NCI-H2081 treated with DMSO at 0.1 percent for 48 hours (cell line): Measurements from ENCODE around the gene MRRF.
"Not testable (repeated sequence)": the region's sequence is repeated elsewhere in the genome, so short reads cannot be mapped to it uniquely, and the experiment has no call there.

Experiments used
- DNase-seq: peaks from one replicate; lab custom pipeline; 2025; lab: John Stamatoyannopoulos, UW

Gene MRRF

GRCh38 chr9:122277285-122277897 lies 12.7 kb downstream of the MRRF start:
- no peak for DNase-seq

GRCh38 chr9:122281368-122281767 lies 16.7 kb downstream of the MRRF start:
- DNase-seq = no peak

GRCh38 chr9:122286764-122287163 lies 22.1 kb downstream of the MRRF start:
- DNase-seq = no peak

GRCh38 chr9:122287214-122287720 lies 22.6 kb downstream of the MRRF start:
- DNase-seq = no peak

GRCh38 chr9:122291458-122291857 lies 26.8 kb downstream of the MRRF start:
- DNase-seq = no peak

GRCh38 chr9:122294531-122294930 lies 29.8 kb downstream of the MRRF start:
- DNase-seq = no peak

- DNase-seq = no peak
Observed at GRCh38 chr9:122297512-122297911, 32.8 kb downstream of the MRRF start.

GRCh38 chr9:122302237-122303093 lies 37.8 kb downstream of the MRRF start:
- no peak for DNase-seq

GRCh38 chr9:122307061-122307460 lies 42.4 kb downstream of the MRRF start:
- DNase-seq = no peak

GRCh38 chr9:122307925-122308324 lies 43.2 kb downstream of the MRRF start:
- no peak for DNase-seq

- DNase-seq = no peak
Observed at GRCh38 chr9:122309861-122310260, 45.2 kb downstream of the MRRF start.

- no peak for DNase-seq
Observed at GRCh38 chr9:122314165-122314564, 49.5 kb downstream of the MRRF start.

GRCh38 chr9:122315534-122315933 lies 50.9 kb downstream of the MRRF start:
- no peak for DNase-seq

GRCh38 chr9:122318284-122318683 lies 53.6 kb downstream of the MRRF start:
- DNase-seq = no peak

- no peak for DNase-seq
Observed at GRCh38 chr9:122320413-122320881, 55.8 kb downstream of the MRRF start.

- no peak for DNase-seq
Observed at GRCh38 chr9:122322553-122322952, 57.9 kb downstream of the MRRF start.

GRCh38 chr9:122324665-122325064 lies 60.0 kb downstream of the MRRF start:
- DNase-seq = not testable (repeated sequence)

- no peak for DNase-seq
Observed at GRCh38 chr9:122325124-122325523, 60.4 kb downstream of the MRRF start.

- DNase-seq = no peak
Observed at GRCh38 chr9:122327175-122327574, 62.5 kb downstream of the MRRF start.

GRCh38 chr9:122329597-122329996 lies 64.9 kb downstream of the MRRF start:
- no peak for DNase-seq

GRCh38 chr9:122330466-122330865 lies 65.8 kb downstream of the MRRF start:
- DNase-seq = not testable (repeated sequence)

- DNase-seq = no peak
Observed at GRCh38 chr9:122331523-122331927, 66.8 kb downstream of the MRRF start.

GRCh38 chr9:122332083-122332482 lies 67.4 kb downstream of the MRRF start:
- DNase-seq = no peak
